ENCODE results near the gene CDK5RAP1. TPM values are rescaled to one million over a fixed set of nuclear protein-coding genes. Genes with fewer than 3 reads are reported as not detected.

The CDK5RAP1 gene
- total RNA-seq, 3 donors from 2014 or later, result 21.8 to 32.4 (median 29.4) TPM

DNA sequence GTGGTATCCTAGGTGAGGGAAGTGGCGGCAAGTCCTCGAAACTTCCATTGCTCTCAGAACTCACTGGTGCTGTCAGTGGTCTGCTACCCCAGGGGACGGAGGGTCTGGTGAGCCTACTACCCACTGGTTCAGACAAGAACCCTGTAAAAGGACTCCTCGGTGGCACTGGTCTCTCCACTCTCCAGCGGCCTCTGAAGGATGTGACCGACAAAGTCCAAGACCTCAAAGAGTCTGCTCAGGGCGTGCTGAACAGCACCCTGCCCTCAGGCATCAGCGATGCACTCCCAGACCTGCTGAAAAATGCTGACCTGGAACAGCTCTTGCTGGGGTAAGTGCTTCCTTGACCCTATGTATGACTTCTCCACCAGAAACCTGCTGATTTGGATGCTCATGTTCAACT, 51.8 kb downstream of the CDK5RAP1 start:
- Histone ChIP-seq H3K27ac (no peak overlapping the region), H3K4me3 (no peak overlapping the region), H3K9me3 (no peaks in the 10 kb centered on the region), H3K27me3 (no peaks in the 10 kb centered on the region), H3K4me1 (no peaks in the 10 kb centered on the region), H3K36me3 (no peaks in the 10 kb centered on the region)
- DNase-seq (ENCODE audit: low spot score in 2 of 2), result no peak
- TF ChIP-seq POLR2AphosphoS5 (IDR thresholded peaks at IDR 0.05) (no peak), POLR2A (IDR thresholded peaks at IDR 0.05) (no peak)
- TF ChIP-seq, protein P1, sequence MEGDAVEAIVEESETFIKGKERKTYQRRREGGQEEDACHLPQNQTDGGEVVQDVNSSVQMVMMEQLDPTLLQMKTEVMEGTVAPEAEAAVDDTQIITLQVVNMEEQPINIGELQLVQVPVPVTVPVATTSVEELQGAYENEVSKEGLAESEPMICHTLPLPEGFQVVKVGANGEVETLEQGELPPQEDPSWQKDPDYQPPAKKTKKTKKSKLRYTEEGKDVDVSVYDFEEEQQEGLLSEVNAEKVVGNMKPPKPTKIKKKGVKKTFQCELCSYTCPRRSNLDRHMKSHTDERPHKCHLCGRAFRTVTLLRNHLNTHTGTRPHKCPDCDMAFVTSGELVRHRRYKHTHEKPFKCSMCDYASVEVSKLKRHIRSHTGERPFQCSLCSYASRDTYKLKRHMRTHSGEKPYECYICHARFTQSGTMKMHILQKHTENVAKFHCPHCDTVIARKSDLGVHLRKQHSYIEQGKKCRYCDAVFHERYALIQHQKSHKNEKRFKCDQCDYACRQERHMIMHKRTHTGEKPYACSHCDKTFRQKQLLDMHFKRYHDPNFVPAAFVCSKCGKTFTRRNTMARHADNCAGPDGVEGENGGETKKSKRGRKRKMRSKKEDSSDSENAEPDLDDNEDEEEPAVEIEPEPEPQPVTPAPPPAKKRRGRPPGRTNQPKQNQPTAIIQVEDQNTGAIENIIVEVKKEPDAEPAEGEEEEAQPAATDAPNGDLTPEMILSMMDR (IDR thresholded peaks at IDR 0.05), result no peak
- intact Hi-C loops (cut with DNase I; ENCODE audit: low total_unique reads), result no loop called here

DNA sequence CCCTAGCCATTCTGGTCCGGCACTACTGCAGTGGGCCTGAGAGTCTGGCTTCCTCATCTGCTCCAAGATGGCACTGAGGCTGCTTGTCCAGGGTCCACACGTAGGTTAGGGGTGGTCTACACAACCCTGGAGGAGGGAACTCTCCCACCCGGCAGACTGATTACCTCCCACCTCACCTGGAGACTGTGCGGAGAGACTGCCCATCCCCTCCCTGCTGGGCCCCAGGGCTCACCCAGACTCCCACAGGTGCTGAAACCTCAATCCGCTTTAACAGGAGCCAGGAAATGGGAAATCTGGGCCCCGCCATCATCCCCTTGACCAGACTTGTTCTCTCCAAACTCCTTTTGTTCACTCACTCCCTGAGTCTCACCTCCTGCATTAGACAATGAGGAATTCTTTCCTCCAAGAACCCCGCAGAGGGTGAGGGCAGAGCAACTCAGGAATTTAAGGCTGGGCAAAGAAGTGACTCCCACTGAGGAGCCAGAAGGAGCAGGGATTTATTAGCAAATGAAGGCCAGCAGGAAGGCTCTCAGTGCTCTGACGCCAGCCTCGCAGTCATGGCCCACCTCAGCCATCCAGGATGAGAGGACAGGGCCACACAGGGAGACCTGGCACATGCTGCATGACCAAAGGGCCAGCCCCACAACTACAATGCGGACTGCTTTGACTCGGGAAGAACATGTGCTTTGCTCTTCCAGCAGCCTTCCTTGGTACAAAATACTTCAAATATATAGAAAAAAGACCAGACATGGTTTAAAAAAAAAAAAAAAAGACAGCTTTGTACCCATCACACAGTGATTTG, 53.0 kb downstream of the CDK5RAP1 start:
- Histone ChIP-seq H3K36me3 (no peaks in the 10 kb centered on the region), H3K9me3 (no peaks in the 10 kb centered on the region), H3K27me3 (no peaks in the 10 kb centered on the region), H3K4me3 (no peak overlapping the region), H3K4me1 (no peaks in the 10 kb centered on the region), H3K27ac (no peak overlapping the region)
- no peak for DNase-seq (ENCODE audit: low spot score in 2 of 2)
- intact Hi-C loops (cut with DNase I; ENCODE audit: low total_unique reads), result no loop called here
- TF ChIP-seq, protein P1 (IDR thresholded peaks at IDR 0.05), result no peak
- no peak for TF ChIP-seq POLR2A (IDR thresholded peaks at IDR 0.05)

DNA sequence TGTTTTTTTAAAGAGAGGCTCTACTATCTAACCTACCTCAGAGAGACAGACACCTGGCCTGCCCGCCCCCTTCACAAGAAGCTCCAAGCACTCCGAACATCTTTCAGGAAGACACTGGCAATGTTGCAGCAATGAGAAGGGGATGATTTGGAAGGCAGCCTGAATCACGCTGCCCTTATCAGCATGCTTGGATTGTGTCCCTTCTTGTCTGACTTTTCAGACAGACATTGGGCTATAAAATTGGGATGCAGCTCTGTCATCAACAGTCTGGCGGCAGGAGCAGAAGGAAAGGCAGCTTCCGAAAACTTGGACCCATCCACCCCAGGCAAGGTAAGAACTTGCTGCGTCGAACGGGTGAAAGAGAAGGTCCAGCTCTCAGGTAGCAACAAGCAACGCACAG, 56.0 kb downstream of the CDK5RAP1 start:
- no peak overlapping the region for H3K4me3 ChIP-seq
- TF ChIP-seq, protein P1 (IDR thresholded peaks at IDR 0.05), result no peak
- no peak for TF ChIP-seq POLR2A (IDR thresholded peaks at IDR 0.05)
- TF ChIP-seq POLR2AphosphoS5 (IDR thresholded peaks at IDR 0.05), result no peak
- no peak for DNase-seq (ENCODE audit: low spot score in 2 of 2)
- no peaks in the 10 kb centered on the region for H3K36me3 ChIP-seq
- H3K27me3 ChIP-seq, result no peaks in the 10 kb centered on the region
- intact Hi-C loops (cut with DNase I; ENCODE audit: low total_unique reads), result no loop called here
- H3K9me3 ChIP-seq, result no peaks in the 10 kb centered on the region
- H3K27ac ChIP-seq, result no peak overlapping the region
- H3K4me1 ChIP-seq, result no peaks in the 10 kb centered on the region

DNA sequence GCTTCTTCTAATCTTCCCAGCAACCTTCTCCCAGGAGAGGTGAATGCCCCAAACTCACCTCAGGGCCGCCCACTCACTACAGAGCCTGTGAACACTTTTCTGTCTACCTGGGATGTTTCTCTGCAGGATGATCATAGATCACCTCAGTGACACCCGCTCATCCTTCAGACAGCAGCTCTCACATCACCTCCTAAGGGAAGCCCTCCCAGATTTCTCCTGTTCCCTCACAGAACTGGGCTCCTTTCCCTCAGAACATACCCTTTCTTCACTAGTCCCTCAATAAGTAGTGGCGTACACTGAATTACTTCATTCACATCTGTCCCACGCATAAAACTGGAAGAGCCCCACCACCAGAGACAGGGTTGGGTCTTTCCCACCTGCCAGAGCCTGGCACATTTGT, 57.8 kb downstream of the CDK5RAP1 start:
- Histone ChIP-seq H3K4me3 (no peak overlapping the region), H3K27me3 (no peaks in the 10 kb centered on the region), H3K4me1 (no peaks in the 10 kb centered on the region), H3K9me3 (no peaks in the 10 kb centered on the region), H3K27ac (no peak overlapping the region), H3K36me3 (no peaks in the 10 kb centered on the region)
- intact Hi-C loops (cut with DNase I; ENCODE audit: low total_unique reads), result no loop called here
- TF ChIP-seq POLR2AphosphoS5 (IDR thresholded peaks at IDR 0.05) (no peak), POLR2A (IDR thresholded peaks at IDR 0.05) (no peak)
- TF ChIP-seq, protein P1 (IDR thresholded peaks at IDR 0.05), result no peak
- no peak for DNase-seq (ENCODE audit: low spot score in 2 of 2)

DNA sequence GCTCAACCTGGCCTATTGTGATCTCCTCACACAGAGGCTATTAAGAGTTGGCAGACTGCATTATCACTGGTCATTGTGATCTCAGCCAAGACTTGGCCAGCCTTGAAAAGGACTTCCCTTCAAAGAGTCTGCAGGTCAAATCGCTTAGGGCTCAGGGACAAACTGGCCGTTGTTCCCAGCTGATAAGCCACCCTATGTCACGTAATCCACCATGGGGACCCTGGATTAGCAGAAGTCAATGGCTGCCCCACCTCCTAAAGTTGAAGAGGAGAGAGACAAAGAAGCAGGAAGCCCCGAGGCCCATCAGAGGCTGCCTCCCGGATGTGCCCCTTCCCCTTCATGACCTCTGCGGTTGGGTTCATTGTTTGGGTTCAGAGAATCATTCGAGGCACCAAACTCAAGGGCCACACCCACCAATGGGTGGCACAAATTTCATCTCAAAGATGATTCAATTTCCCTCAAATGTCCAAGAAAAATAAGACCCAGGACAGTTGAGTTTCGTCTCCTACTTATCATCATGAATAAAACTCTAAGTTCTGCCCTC, 61.7 kb downstream of the CDK5RAP1 start:
- TF ChIP-seq POLR2A (IDR thresholded peaks at IDR 0.05) (no peak), POLR2AphosphoS5 (IDR thresholded peaks at IDR 0.05) (no peak)
- TF ChIP-seq, protein P1 (IDR thresholded peaks at IDR 0.05), result no peak
- Histone ChIP-seq H3K9me3 (no peaks in the 10 kb centered on the region), H3K4me1 (no peaks in the 10 kb centered on the region), H3K4me3 (no peak overlapping the region), H3K36me3 (no peaks in the 10 kb centered on the region), H3K27ac (no peak overlapping the region), H3K27me3 (no peaks in the 10 kb centered on the region)
- no peak for DNase-seq (ENCODE audit: low spot score in 2 of 2)
- intact Hi-C loops (cut with DNase I; ENCODE audit: low total_unique reads), result no loop called here
